Measurements from ENCODE around the gene ELL2. TPM values are rescaled to one million over a fixed set of nuclear protein-coding genes. Genes with fewer than 3 reads are reported as not detected.

Gene ELL2
- total RNA-seq, 1 donor from 2014 or later = 21.6 TPM

DNA sequence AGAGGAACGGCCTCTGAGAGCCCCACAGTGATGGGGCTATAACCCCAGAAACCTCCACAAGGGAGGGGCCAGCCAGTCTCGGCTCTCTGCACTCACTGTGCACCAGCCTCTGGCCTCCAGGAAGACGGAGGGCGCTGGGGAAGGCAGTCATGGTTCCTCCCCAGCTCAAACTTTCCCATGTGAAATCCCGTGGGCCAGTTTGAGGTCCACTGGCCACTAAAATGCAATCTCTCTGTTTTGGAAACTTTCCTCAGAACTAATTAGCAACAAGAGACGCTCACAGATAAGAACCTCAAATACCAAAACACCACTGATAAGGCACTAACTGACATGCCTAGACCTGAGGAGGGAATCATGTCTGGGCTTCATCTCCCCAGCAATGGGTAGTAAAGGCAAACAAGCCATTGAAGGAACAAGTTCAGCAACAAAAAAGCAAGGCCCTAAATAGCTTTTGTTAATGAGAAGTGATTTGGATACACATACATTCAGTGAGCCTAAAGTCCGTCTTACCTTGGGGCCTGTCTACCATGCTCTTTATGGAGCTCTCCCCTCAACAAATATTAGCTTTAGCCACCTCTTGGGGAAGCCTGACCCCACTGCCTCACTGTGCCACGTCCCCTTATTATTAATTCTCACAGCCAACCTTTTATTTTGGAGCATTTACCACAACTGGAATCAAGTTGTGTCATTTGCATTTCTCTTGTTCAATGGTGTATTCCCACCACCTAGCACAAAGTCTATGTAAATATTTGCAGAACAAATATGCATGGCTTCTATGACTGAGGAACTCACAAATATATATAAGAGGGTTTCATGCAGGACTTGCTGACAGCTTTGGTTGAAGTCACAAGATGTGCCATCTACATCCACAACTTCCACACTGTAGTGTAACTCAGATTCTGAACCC, 83.0 kb downstream of the ELL2 start:
- Mint-ChIP-seq H3K4me1 (ENCODE audit: unreplicated experiment) (peaks cover 18% of the 10 kb centered on the region), H3K27me3 (ENCODE audit: unreplicated experiment) (peaks cover 4% of the 10 kb centered on the region), H3K27ac (ENCODE audit: unreplicated experiment) (no peak overlapping the region), H3K9me3 (ENCODE audit: unreplicated experiment) (no peaks in the 10 kb centered on the region), H3K36me3 (ENCODE audit: low read depth, unreplicated experiment) (no peaks in the 10 kb centered on the region), H3K4me3 (ENCODE audit: unreplicated experiment) (no peak overlapping the region)
- no peak for TF ChIP-seq CTCF (IDR thresholded peaks at IDR 0.05; ENCODE audit: unreplicated experiment)
- no peak for DNase-seq (ENCODE audit: low spot score)

GRCh38 chr5:95876782-95877181, 84.9 kb downstream of the ELL2 start:
- peak overlapping the region; percentile 71 for H3K27ac Mint-ChIP-seq (ENCODE audit: unreplicated experiment)
- no peak for TF ChIP-seq CTCF (IDR thresholded peaks at IDR 0.05; ENCODE audit: unreplicated experiment)
- H3K4me1 Mint-ChIP-seq (ENCODE audit: unreplicated experiment) = peaks cover 14% of the 10 kb centered on the region
- H3K4me3 Mint-ChIP-seq (ENCODE audit: unreplicated experiment) = no peak overlapping the region
- no peaks in the 10 kb centered on the region for H3K9me3 Mint-ChIP-seq (ENCODE audit: unreplicated experiment)
- H3K27me3 Mint-ChIP-seq (ENCODE audit: unreplicated experiment) = peaks cover 2% of the 10 kb centered on the region
- DNase-seq (ENCODE audit: low spot score) = no peak
- H3K36me3 Mint-ChIP-seq (ENCODE audit: low read depth, unreplicated experiment) = no peaks in the 10 kb centered on the region

- no peak for DNase-seq (ENCODE audit: low spot score)
- Mint-ChIP-seq H3K27me3 (ENCODE audit: unreplicated experiment) (peaks cover 2% of the 10 kb centered on the region), H3K9me3 (ENCODE audit: unreplicated experiment) (no peaks in the 10 kb centered on the region), H3K4me1 (ENCODE audit: unreplicated experiment) (peaks cover 27% of the 10 kb centered on the region), H3K4me3 (ENCODE audit: unreplicated experiment) (no peak overlapping the region), H3K36me3 (ENCODE audit: low read depth, unreplicated experiment) (no peaks in the 10 kb centered on the region), H3K27ac (ENCODE audit: unreplicated experiment) (no peak overlapping the region)
- TF ChIP-seq CTCF (IDR thresholded peaks at IDR 0.05; ENCODE audit: unreplicated experiment) = no peak
Observed at GRCh38 chr5:95874246-95874645, 87.4 kb downstream of the ELL2 start.

DNA sequence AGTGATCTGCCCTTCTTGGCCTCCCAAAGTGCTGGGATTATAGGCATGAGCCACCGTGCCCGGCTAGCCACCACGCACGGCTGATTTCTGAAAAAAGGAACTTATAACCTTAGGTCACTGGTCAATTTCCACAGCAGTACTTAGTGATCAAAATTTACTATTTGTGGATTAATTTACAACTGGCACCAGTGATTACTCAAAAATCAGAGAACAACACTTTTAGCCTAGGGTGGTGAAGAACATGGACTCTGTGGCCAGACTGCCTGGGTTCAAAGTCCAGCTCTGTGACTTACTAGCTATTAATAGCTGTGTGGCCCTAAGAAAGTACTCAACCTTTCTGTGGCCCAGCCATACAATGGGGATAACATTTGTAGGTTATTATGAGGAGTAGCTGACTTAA, 88.3 kb downstream of the ELL2 start:
- H3K27ac Mint-ChIP-seq (ENCODE audit: unreplicated experiment) = no peak overlapping the region
- H3K27me3 Mint-ChIP-seq (ENCODE audit: unreplicated experiment) = peaks cover 2% of the 10 kb centered on the region
- DNase-seq (ENCODE audit: low spot score) = no peak
- TF ChIP-seq CTCF (IDR thresholded peaks at IDR 0.05; ENCODE audit: unreplicated experiment) = no peak
- no peak overlapping the region for H3K4me3 Mint-ChIP-seq (ENCODE audit: unreplicated experiment)
- no peaks in the 10 kb centered on the region for H3K9me3 Mint-ChIP-seq (ENCODE audit: unreplicated experiment)
- no peaks in the 10 kb centered on the region for H3K36me3 Mint-ChIP-seq (ENCODE audit: low read depth, unreplicated experiment)
- H3K4me1 Mint-ChIP-seq (ENCODE audit: unreplicated experiment) = peaks cover 24% of the 10 kb centered on the region

Measured in endothelial cell (in vitro differentiated cells).